Pancreas (tissue), 10 donors: Measurements from ENCODE around the gene SLC6A11. TPM values are rescaled to one million over a fixed set of nuclear protein-coding genes. Genes with fewer than 3 reads are reported as not detected.
A peak's percentile ranks its signal among the peaks of the same experiment; 100 is the strongest.

Experiments
- ATAC-seq, 4 donors: fragments of 200-7000 bp; cut with Tn5 transposase; one replicate each; pipeline versions ENCODE4 v1.8.0 to v1.9.1; 2020; ENCODE audit warnings: mild to moderate bottlenecking in 4 of 4, moderate library complexity in 4 of 4
- DNase-seq, 6 donors: peaks; one replicate each; pipeline ENCODE4 v3.0.0-alpha.2; 2020
- FAIRE-seq: peaks from 2 replicates; lab custom pipeline; 2012; peaks lifted over from hg19 to GRCh38; lab: Jason Lieb, UNC
- H3K27ac ChIP-seq, 4 donors: fragments of 200-600 bp; sonication (generic); 1 replicate in 3 of 4; 2 replicates in 1 of 4; pipeline versions ENCODE4 v1.5.0 to v1.8.0; 2020
- H3K27me3 ChIP-seq, 4 donors: fragments of 200-600 bp; one replicate each; pipeline ENCODE4 v1.8.0; 2021
- H3K36me3 ChIP-seq, 3 donors: fragments of 200-600 bp; sonication (generic) in 1 of 3; one replicate each; pipeline versions ENCODE4 v1.5.0 to v1.8.0; 2020 to 2021
- H3K4me1 ChIP-seq, 3 donors: fragments of 200-600 bp; one replicate each; pipeline ENCODE4 v1.8.0; 2021
- H3K4me3 ChIP-seq, 4 donors: fragments of 200-600 bp; sonication (generic) in 2 of 4; one replicate each; pipeline versions ENCODE4 v1.5.0 to v1.8.0; 2020 to 2021
- H3K9me3 ChIP-seq, 4 donors: fragments of 200-600 bp; one replicate each; pipeline ENCODE4 v1.8.0; 2021
- CTCF ChIP-seq, 4 donors: fragments of 200-600 bp; sonication (generic) in 3 of 4; IDR thresholded peaks; one replicate each; pipeline versions ENCODE4 v1.5.0 to v1.8.0; 2021; ENCODE audit warnings: antibody characterized with exemption in 4 of 4
- WGBS, 2 donors: extraction: QIAGEN DNeasy Blood & Tissue Kit; methylation state at CpG; one replicate each; pipeline ENCODE4 v1.1.7; 2013; 5-methylcytosine and 5-hydroxymethylcytosine counted together
- intact Hi-C, 3 donors: fragments of 100-400 bp; cut with DNase I; formaldehyde crosslinking; loops; one replicate each; pipeline versions ENCODE4 v1.11.1 to v1.14.2; 2022
- polyA plus RNA-seq, 2 donors: library from polyadenylated mRNA; stranded (reverse); fragments of 200-250 nt; gene quantifications; one replicate each; pipeline ENCODE4 v1.2.3, GENCODE V29; 2013
- total RNA-seq, 6 donors: library from RNA; stranded (reverse); fragmentation: NEBNext Ultra II Directional in 4 of 6; extraction: Animal tissue kit (Norgen Biotek cat#: 25700) in 4 of 6; gene quantifications; one replicate each; pipeline versions ENCODE4 v1.2.1 to v1.2.4, GENCODE V29; 2021 to 2023
- donor health status: healthy with polysubstance abuse.
- donor health status: DM: no; HTN: no; CAD: no; lungs with moderate emphysema.
- donor health status: DM: no; HTN: no; CAD: no.
- donor health status: control.
- donor health status: control.
- donor health status: Bipolar disorder and iron deficiency.
- donor health status: DM: yes; HTN: yes; CAD: no.
- donor health status: DM: no; HTN: no; CAD: no.
- donor health status: DM: no; HTN: no; CAD: no.
- donor health status: DM: yes; HTN: yes; CAD: no.

The SLC6A11 gene
- total and polyA plus RNA-seq, 8 donors: 0.04 to 0.17 (median 0.06) TPM

- TF ChIP-seq CTCF (IDR thresholded peaks at IDR 0.05): no peak
- DNase-seq (no peak), ATAC-seq (no peak), FAIRE-seq (no peak)
- H3K4me3 ChIP-seq: no peak overlapping the region
- no peaks in the 10 kb centered on the region for H3K9me3 ChIP-seq
- intact Hi-C loops: no loop called here
- no peaks in the 10 kb centered on the region for H3K36me3 ChIP-seq
- 70 to 71% methylated on average over 5 of the region's 5 CpGs for WGBS, 2 donors
- H3K27ac ChIP-seq: no peak overlapping the region
- H3K4me1 ChIP-seq: no peaks in the 10 kb centered on the region
- no peaks in the 10 kb centered on the region for H3K27me3 ChIP-seq
Measured at GRCh38 chr3:10873415-10873814, 57.4 kb downstream of the SLC6A11 start.

GRCh38 chr3:10875914-10876313 is 59.9 kb downstream of the SLC6A11 start:
- H3K36me3 ChIP-seq: no peaks in the 10 kb centered on the region
- H3K4me3 ChIP-seq: no peak overlapping the region
- ATAC-seq (no peak), FAIRE-seq (no peak), DNase-seq (no peak)
- no peak overlapping the region for H3K27ac ChIP-seq
- H3K27me3 ChIP-seq: no peaks in the 10 kb centered on the region
- intact Hi-C loops: loop anchor here in 1 of 3 donors (5.0 kb wide), 1 partner anchor 114 kb away; no protein-coding TSS in a partner anchor
- no peaks in the 10 kb centered on the region for H3K4me1 ChIP-seq
- no peak for TF ChIP-seq CTCF (IDR thresholded peaks at IDR 0.05)
- no peaks in the 10 kb centered on the region for H3K9me3 ChIP-seq
- WGBS, 2 donors: 48 to 56% methylated on average over 3 of the region's 3 CpGs

DNA sequence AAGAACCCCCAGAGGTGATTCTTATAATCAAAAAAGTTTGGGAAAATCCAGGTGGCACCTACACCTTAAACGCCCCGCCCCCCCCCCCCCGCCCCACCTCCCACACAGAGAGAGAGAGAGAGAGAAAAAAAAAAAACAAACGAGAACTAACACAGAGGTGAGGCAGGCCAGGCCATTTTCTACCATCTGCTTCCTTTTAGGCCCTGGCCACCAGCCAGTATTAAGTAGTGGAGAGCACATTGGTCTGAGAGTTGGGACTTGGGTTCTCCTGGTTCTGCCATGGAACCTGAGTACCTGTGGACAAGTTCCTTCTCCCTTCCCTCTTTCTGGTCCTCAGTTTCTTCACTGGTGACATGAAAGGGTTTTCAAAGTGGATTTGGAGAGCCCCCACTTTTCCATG is 60.6 kb downstream of the SLC6A11 start:
- WGBS, 2 donors: 36 to 56% methylated on average over 4 of the region's 4 CpGs
- no peaks in the 10 kb centered on the region for H3K9me3 ChIP-seq
- TF ChIP-seq CTCF (IDR thresholded peaks at IDR 0.05): no peak
- no peaks in the 10 kb centered on the region for H3K4me1 ChIP-seq
- H3K36me3 ChIP-seq: no peaks in the 10 kb centered on the region
- H3K4me3 ChIP-seq: no peak overlapping the region
- no peaks in the 10 kb centered on the region for H3K27me3 ChIP-seq
- intact Hi-C loops: loop anchor here in 1 of 3 donors (5.0 kb wide), 1 partner anchor 114 kb away; no protein-coding TSS in a partner anchor
- ATAC-seq (no peak), DNase-seq (no peak), FAIRE-seq (no peak)
- no peak overlapping the region for H3K27ac ChIP-seq

- WGBS, 2 donors: 47 to 51% methylated on average over 14 of the region's 14 CpGs
- TF ChIP-seq CTCF (IDR thresholded peaks at IDR 0.05): no peak
- FAIRE-seq (no peak), DNase-seq (no peak), ATAC-seq (no peak)
- H3K27me3 ChIP-seq: no peaks in the 10 kb centered on the region
- no peak overlapping the region for H3K4me3 ChIP-seq
- intact Hi-C loops: no loop called here
- no peaks in the 10 kb centered on the region for H3K4me1 ChIP-seq
- H3K27ac ChIP-seq: no peak overlapping the region
- no peaks in the 10 kb centered on the region for H3K36me3 ChIP-seq
- H3K9me3 ChIP-seq: no peaks in the 10 kb centered on the region
Measured at GRCh38 chr3:10882851-10883250, 66.8 kb downstream of the SLC6A11 start.

- no peaks in the 10 kb centered on the region for H3K9me3 ChIP-seq
- no peak for DNase-seq
- FAIRE-seq: no peak
- no peak overlapping the region for H3K27ac ChIP-seq
- H3K36me3 ChIP-seq: no peaks in the 10 kb centered on the region
- intact Hi-C loops: no loop called here
- H3K4me3 ChIP-seq: no peak overlapping the region
- 41 to 43% methylated on average over 7 of the region's 7 CpGs for WGBS, 2 donors
- H3K27me3 ChIP-seq: no peaks in the 10 kb centered on the region
- no peaks in the 10 kb centered on the region for H3K4me1 ChIP-seq
- peak in 2 of 4 donors; percentile 12 to 15 for TF ChIP-seq CTCF (IDR thresholded peaks at IDR 0.05)
- no peak for ATAC-seq
Measured at GRCh38 chr3:10883478-10884234, 67.6 kb downstream of the SLC6A11 start.
